Transverse colon (tissue), 4 donors: Measurements from ENCODE around the gene DHX16. TPM values are rescaled to one million over a fixed set of nuclear protein-coding genes. Genes with fewer than 3 reads are reported as not detected.

Experiments
- DNase-seq: peaks from one replicate; pipeline ENCODE4 v3.0.0-alpha.2; 2019
- H3K27ac ChIP-seq, 4 donors: fragments of 200-600 bp; sonication (generic); 2 replicates each; pipeline ENCODE4 v1.5.1; 2016 to 2018; ENCODE audit warnings: inconsistent platforms in 4 of 4
- H3K27me3 ChIP-seq: fragments of 200-600 bp; sonication (generic); 2 replicates; pipeline ENCODE4 v1.5.1; 2017; ENCODE audit warnings: inconsistent platforms
- H3K36me3 ChIP-seq, 4 donors: fragments of 200-600 bp; sonication (generic); 2 replicates each; pipeline ENCODE4 v1.5.1; 2017 to 2019; ENCODE audit warnings: inconsistent platforms in 4 of 4
- H3K4me1 ChIP-seq, 4 donors: fragments of 200-600 bp; sonication (generic); 2 replicates each; pipeline ENCODE4 v1.5.1; 2017 to 2020; ENCODE audit warnings: inconsistent platforms in 4 of 4
- H3K4me3 ChIP-seq, 4 donors: fragments of 200-600 bp; sonication (generic); 1 replicate in 1 of 4; 2 replicates in 3 of 4; pipeline versions ENCODE4 v1.5.1 to v1.6.1; 2017 to 2019; ENCODE audit warnings: inconsistent platforms in 4 of 4
- H3K9me3 ChIP-seq, 2 donors: fragments of 200-600 bp; sonication (generic); 2 replicates each; pipeline ENCODE4 v1.5.1; 2017 to 2019; ENCODE audit warnings: inconsistent platforms in 2 of 2
- CTCF ChIP-seq, 5 experiments: fragments of 200-600 bp in 3 of 5; fragments of 450-650 bp in 2 of 5; sonication (generic) in 3 of 5; IDR thresholded peaks; 1 replicate in 2 of 5; 2 replicates in 3 of 5; pipeline ENCODE4 v1.5.1; 2016 to 2017; ENCODE audit warnings: antibody characterized with exemption in 5 of 5, inconsistent platforms in 3 of 5, mild to moderate bottlenecking in 2 of 5, moderate library complexity in 1 of 5
- EP300 ChIP-seq: sonication (generic); formaldehyde crosslinking; IDR thresholded peaks from one replicate; pipeline ENCODE4 v1.6.1; 2017; ENCODE audit warnings: antibody characterized with exemption, low read depth
- POLR2A ChIP-seq: fragments of 450-650 bp; IDR thresholded peaks from one replicate; pipeline ENCODE4 v1.6.1; 2016; ENCODE audit warnings: antibody characterized with exemption, mild to moderate bottlenecking, moderate library complexity
- POLR2AphosphoS5 ChIP-seq, 3 donors: sonication (generic); formaldehyde crosslinking; IDR thresholded peaks; one replicate each; pipeline ENCODE4 v1.6.1; 2016; ENCODE audit warnings: antibody characterized with exemption in 3 of 3
- WGBS, 2 donors: methylation state at CpG; one replicate each; pipeline ENCODE4 v1.1.5; 2018; ENCODE audit warnings: low coverage in 1 of 2; 5-methylcytosine and 5-hydroxymethylcytosine counted together
- in situ Hi-C, 4 donors: fragments of 200-750 bp; cut with MboI; loops; one replicate each; pipeline versions ENCODE4 v1.15.0 to v1.15.1; 2017; ENCODE audit warnings: low sequenced_read_pairs in 3 of 4, low pct_ligation_motif_present in 1 of 4, low pct_unique_long_range_greater_than_20kb in 1 of 4
- intact Hi-C: fragments of 100-400 bp; cut with DNase I; formaldehyde crosslinking; loops from one replicate; pipeline ENCODE4 v1.15.1; 2023; ENCODE audit warnings: low total_unique reads
- total RNA-seq, 4 donors: library from RNA; depleted of rRNA; stranded (reverse); fragments of >200 nt; gene quantifications; one replicate each; pipeline ENCODE4 v1.1.0, GENCODE V29; 2016

The DHX16 gene
- total RNA-seq, 4 donors from 2014 or later, result 37.8 to 144 (median 41.3) TPM

- H3K36me3 ChIP-seq, result no peaks in the 10 kb centered on the region
- intact Hi-C loops, result loop anchor here (5.0 kb wide), 1 partner anchor 72 kb away; the partner anchor contains the start of genes MRPS18B and PPP1R10
- in situ Hi-C loops, result no loop called here
- no peak for TF ChIP-seq CTCF (IDR thresholded peaks at IDR 0.05)
- TF ChIP-seq EP300, result no peak
- no peak for TF ChIP-seq POLR2A
- no peak for TF ChIP-seq POLR2AphosphoS5 (IDR thresholded peaks at IDR 0.05)
- H3K4me1 ChIP-seq, result peaks cover 6 to 59% (median 29%) of the 10 kb centered on the region in 4 donors
- DNase-seq, result no peak
- H3K9me3 ChIP-seq, result no peaks in the 10 kb centered on the region
- H3K27ac ChIP-seq, result peak overlapping the region; percentile 93 to 99 (median 96)
- no peaks in the 10 kb centered on the region for H3K27me3 ChIP-seq
- 75 to 78% methylated on average over 5 to 10 of the region's 11 CpGs for WGBS, 2 donors
- no peak overlapping the region for H3K4me3 ChIP-seq
These were observed 16.4 kb upstream of the DHX16 start for GRCh38 chr6:30689022-30689865.

DNA sequence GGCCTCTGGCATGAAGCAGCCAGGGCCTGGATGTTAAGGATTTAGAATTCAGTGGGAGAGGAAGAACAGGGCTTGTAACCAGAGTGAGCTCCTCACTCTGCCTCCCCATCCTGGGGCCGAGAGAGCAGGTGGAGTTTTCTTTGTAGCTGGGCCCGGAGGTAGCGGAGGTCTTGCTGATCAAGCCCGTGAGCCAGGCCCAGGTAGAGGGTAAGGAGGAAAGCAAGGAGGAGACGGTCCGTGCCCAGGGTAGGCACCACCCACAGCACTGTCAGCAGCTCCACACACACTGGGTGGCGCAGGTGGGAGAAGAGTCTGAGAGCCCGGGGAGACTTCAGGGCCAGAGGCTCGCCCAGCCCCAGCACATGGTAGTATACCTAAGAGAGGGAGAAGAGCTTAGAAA lies 15.8 kb upstream of the DHX16 start:
- peak overlapping the region in 1 of 4 donors; percentile 72 for H3K4me3 ChIP-seq

DNA sequence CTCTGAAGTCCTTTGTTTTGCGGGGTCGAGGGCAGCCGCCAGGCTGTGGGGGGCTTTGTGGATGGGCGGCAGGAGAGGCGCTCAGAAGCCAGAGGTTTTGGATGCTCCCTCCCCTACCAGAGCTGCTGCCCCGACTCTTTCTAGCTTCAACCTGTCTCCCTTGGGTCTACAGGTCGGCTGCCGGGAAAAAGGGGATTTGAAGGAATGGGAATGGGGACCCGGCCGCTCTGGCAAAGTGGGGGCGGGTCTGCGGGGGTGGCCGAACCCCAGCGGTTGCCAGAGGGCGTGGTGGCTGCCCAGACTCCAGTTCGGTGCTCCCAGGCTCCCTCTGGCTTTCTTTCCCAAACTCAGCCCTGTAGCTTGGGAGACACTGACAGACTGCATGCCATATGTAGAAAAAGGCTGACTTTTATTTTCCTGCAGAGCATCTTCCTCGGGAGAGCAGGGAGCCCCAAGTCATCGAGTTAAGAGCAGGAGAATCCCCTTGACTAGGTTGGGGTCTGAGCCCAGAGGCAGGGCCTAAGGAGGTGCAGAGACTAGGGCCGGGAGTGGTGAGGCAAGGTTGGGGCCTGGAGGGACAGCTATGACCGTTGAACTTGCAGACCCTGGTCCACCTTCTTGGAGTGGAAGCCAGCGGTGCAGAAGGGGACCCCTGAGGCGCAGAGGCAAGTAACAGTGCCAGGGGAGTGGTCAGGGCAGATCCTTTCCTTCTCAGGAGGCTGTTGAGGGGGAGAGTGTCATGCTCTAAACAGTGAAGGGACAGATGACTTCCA lies 15.0 kb upstream of the DHX16 start:
- Histone ChIP-seq H3K9me3 (no peaks in the 10 kb centered on the region), H3K27ac (peak overlapping the region; percentile 93 to 99 (median 96)), H3K4me1 (peaks cover 6 to 73% (median 33%) of the 10 kb centered on the region in 4 donors), H3K27me3 (no peaks in the 10 kb centered on the region), H3K36me3 (no peaks in the 10 kb centered on the region), H3K4me3 (peak overlapping the region; percentile 63 to 81 (median 68))
- TF ChIP-seq POLR2A (no peak), CTCF (IDR thresholded peaks at IDR 0.05) (no peak), POLR2AphosphoS5 (IDR thresholded peaks at IDR 0.05) (no peak), EP300 (no peak)
- 22% methylated on average over 18 of the region's 22 CpGs; no CpG with 5 or more reads in 1 of the 2 donors for WGBS, 2 donors
- no peak for DNase-seq
- intact Hi-C loops (loop anchor here (2.0 to 5.0 kb wide), 2 partner anchors 29 to 71 kb away; partner anchors contain the start of genes MDC1, MRPS18B and PPP1R10), in situ Hi-C loops (no loop called here)

More for the DNA sequence above, 15.8 kb upstream of the DHX16 start:
- Histone ChIP-seq H3K9me3 (no peaks in the 10 kb centered on the region), H3K27ac (peak overlapping the region; percentile 93 to 99 (median 96)), H3K36me3 (no peaks in the 10 kb centered on the region), H3K4me1 (peaks cover 6 to 66% (median 30%) of the 10 kb centered on the region in 4 donors), H3K27me3 (no peaks in the 10 kb centered on the region)
- intact Hi-C loops (loop anchor here (5.0 kb wide), 1 partner anchor 71 kb away; the partner anchor contains the start of genes MRPS18B and PPP1R10), in situ Hi-C loops (no loop called here)
- 80 to 84% methylated on average over 1 to 9 of the region's 9 CpGs for WGBS, 2 donors
- TF ChIP-seq POLR2AphosphoS5 (IDR thresholded peaks at IDR 0.05) (no peak), CTCF (IDR thresholded peaks at IDR 0.05) (no peak), EP300 (no peak), POLR2A (no peak)
- peak; percentile 37 for DNase-seq
